ENCODE data around the gene CLDN1.
"Not testable (repeated sequence)": the region's sequence is repeated elsewhere in the genome, so short reads cannot be mapped to it uniquely, and the experiment has no call there.

The CLDN1 gene

DNA sequence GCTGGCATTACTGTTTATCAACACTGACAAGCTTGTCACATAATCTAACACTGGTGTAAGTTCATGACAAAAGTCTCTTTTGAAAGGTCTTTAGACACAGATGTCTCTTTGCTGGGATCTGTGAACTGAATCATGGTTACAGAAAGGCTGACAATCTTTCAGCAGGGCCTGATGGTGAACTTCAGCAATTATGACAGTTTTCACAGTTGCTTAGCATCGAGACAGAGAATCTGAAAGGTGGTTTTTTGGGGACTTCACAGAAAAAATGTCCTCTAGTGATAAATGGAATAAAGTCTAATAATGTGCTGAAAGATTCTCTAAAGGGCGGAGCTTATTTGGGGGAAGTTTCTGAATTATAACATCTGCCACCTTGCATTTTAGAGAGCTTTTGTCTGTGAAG, 32.3 kb downstream of the CLDN1 start:
- no peak for DNase-seq

DNA sequence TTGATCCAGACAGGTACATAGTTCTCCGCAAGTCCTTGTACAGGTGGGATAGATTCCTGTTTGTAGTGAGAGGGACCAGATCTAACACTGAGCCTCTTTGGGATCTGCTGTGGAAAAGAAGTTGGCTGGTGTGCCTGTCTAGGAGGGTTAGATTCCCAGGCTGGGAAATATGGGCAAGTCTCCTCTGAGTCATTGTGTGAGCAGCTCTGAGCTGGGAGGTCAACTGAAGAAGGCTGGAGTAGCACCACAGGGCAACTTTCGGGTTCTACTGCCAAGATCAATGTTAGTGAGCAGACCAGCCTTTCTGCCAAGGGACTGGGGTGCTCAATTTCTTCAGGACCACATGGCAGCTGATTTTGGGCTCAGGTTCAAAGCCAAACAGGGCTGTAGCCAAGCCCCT, 33.4 kb downstream of the CLDN1 start:
- DNase-seq = no peak

DNA sequence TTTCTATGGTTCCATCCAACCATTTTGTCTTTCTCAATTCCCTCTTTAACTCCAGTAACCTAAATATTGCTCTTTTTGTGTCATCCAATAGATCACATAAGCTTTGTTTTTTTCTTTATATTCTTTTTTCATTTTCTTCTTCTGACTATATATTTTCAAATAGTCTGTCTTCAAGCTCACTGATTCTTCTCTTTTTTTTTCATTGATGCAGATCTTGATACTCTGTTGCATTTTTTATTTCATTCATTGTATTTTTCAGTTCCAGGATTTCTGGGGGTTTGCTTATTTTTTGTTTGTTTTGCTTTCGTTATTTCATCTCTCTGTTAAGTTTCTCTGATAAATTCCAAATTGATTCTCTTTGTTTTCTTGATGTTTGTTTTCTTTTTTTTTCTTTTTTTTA, 36.2 kb downstream of the CLDN1 start:
- peak; percentile 24 for DNase-seq

DNA sequence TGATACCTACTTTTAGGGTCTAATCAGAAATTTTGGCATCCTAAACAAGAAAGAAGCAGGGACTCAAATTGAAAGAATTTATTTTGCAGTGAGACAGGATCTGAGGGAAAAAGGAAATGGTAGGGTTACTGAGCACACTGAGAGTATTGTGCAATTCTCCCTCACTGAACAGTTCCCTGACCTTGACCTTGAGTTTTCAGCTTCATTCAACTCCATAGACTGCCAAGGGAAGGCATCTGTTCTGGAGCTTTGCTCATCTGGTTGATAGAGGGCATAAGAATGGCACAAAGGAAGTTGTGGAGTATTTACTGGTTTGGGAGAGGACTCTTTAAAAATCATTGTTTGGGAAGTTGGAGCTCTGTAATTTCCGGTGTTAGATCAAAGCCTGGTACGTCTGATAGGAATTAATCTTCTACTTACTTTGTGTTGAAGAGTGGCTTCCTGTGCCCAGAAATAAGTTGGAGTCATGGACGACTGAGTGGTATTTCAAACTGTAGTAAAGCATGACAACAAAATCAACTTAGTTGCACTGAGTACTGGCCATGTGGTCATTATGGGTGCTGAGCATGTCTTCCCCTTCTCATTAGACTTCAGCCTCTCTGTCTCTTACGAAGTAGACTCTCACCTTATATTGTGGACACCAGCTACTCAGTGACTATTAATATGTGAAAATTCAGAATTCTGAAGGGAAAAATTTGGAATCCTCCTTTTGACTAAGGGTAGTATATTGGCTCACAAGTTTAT, 40.8 kb downstream of the CLDN1 start:
- DNase-seq = no peak

DNA sequence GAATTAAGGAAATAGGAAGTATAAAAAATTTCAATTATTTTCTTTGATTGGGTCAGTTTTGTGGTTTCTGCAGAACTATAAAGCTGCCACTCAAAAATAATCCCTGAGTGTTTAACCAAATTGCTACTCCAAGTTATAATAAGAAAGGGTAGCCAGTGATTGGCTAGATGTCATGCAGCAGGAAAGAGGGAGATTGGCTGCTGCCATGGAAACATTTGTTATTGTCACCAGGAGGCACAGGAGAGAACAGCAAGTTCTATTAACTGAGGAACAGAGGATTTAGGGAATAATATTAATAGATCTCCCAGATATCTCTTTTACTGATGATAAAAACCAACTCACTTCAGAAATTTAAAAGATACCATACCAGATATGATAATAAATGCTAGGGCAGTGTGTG, 42.6 kb downstream of the CLDN1 start:
- no peak for DNase-seq

- no peak for DNase-seq
Measured at GRCh38 chr3:190272747-190273146, 49.5 kb downstream of the CLDN1 start.

- no peak for DNase-seq
Measured at GRCh38 chr3:190269101-190269500, 53.1 kb downstream of the CLDN1 start.

DNA sequence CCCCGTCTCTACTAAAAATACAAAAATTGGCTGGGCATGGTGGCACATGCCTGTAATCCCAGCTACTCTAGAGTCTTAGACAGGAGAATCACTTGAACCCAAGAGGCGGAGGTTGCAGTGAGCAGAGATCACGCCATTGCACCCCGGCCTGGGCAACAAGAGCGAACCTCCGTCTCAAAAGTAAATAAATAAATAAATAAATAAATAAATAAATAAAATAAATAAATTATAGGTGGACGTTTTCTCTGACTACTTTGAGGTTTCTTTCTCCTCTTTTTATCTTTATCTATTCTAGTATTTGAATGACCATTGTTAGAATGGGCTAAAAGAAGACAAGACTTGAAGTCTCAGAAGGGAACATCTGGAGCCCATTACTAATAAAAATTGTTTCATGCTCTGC, 54.8 kb downstream of the CLDN1 start:
- DNase-seq = not testable (repeated sequence)

GRCh38 chr3:190266913-190267290, 55.3 kb downstream of the CLDN1 start:
- no peak for DNase-seq

- DNase-seq = no peak
Measured at GRCh38 chr3:190266265-190266912, 55.9 kb downstream of the CLDN1 start.

DNA sequence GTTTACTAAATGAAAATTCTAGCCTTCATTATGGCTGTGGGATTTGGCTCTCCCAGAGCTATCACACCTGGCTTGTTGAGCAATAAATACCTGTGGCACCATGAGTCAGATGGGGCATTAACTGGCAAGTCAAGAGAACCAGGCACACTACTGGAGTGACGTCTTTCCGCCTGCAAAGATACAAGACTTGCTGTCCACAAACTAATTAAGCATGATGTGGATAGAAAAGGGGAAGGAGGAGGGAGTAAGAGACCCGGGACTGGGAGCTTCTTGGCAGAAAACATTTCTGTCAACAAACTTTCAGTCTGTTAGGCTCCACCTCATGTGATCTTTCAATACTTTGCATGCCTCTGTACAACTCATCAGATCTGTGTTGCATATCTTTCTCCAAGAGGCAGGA, 56.5 kb downstream of the CLDN1 start:
- no peak for DNase-seq

DNA sequence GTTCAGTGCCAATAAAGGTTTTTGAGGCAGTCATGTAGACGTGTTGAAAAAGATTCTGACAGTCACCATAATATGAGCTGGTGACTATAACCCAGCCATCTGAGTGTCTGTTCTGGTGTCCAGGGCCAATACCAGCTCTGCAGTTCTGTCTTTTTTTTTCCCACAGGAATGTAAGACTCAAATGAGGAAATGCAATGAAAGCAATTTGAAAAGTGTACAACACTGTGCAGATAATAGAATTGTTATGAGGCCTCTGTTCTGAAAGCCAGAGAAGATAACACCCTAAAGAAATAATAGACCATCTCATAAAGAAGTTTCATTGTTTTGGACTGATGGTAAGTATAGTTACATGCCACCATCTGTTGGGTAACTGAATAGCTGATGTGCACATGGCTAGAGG, 57.1 kb downstream of the CLDN1 start:
- DNase-seq = no peak

GRCh38 chr3:190261740-190262139, 60.5 kb downstream of the CLDN1 start:
- DNase-seq = no peak

- DNase-seq = no peak
Measured at GRCh38 chr3:190261015-190261414, 61.2 kb downstream of the CLDN1 start.

- DNase-seq = no peak
Measured at GRCh38 chr3:190260301-190260700, 61.9 kb downstream of the CLDN1 start.

GRCh38 chr3:190258634-190259033, 63.6 kb downstream of the CLDN1 start:
- peak; percentile 92 for DNase-seq
